A549 (cell line): ENCODE data around the gene OTOP2. TPM values are rescaled to one million over a fixed set of nuclear protein-coding genes. Genes with fewer than 3 reads are reported as not detected.
A peak's percentile ranks its signal among the peaks of the same experiment; 100 is the strongest.

Source experiments
- ATAC-seq, 2 experiments: fragments of 200-7000 bp in 1 of 2; fragments of >200 bp in 1 of 2; cut with Nextera tagmentation in 1 of 2; cut with Tn5 transposase in 1 of 2; 3 replicates each; pipeline versions ENCODE4 v1.8.0 to v1.9.1; 2018 to 2020; ENCODE audit warnings: mild to moderate bottlenecking in 1 of 2, moderate library complexity in 1 of 2
- CTCF ChIA-PET: fragments of 300-600 bp; sonication (Branson Sonifier 250); formaldehyde crosslinking; extraction: SDS; loops from one replicate; lab custom pipeline; 2021; ENCODE audit warnings: antibody characterized with exemption, inconsistent platforms; lab: Yijun Ruan, JAX
- POLR2A ChIA-PET: fragments of 350-600 bp; formaldehyde crosslinking; extraction: SDS; loops from one replicate; lab custom pipeline; 2021; ENCODE audit warnings: antibody characterized with exemption, inconsistent platforms; lab: Yijun Ruan, JAX
- DNase-seq, 2 experiments: peaks; one replicate each; pipeline versions ENCODE4 v3.0.0 to v3.0.0-alpha.2; 2011 to 2016; ENCODE audit warnings: low read depth in 1 of 2, low spot score in 1 of 2
- FAIRE-seq: peaks from 2 replicates; lab custom pipeline; 2011; peaks lifted over from hg19 to GRCh38; lab: Jason Lieb, UNC
- H3K27ac ChIP-seq, 2 experiments: fragments of >200 bp; sonication (Bioruptor Twin); formaldehyde crosslinking; 3 replicates each; pipeline ENCODE4 v1.5.1; 2016 to 2017
- H3K4me1 ChIP-seq: fragments of >200 bp; sonication (Bioruptor Twin); formaldehyde crosslinking; 3 replicates; pipeline ENCODE4 v1.6.1; 2016
- H3K4me2 ChIP-seq: fragments of >200 bp; sonication (Bioruptor Twin); formaldehyde crosslinking; 3 replicates; pipeline ENCODE4 v1.6.1; 2016
- H3K4me3 ChIP-seq: fragments of >200 bp; sonication (Bioruptor Twin); formaldehyde crosslinking; 3 replicates; pipeline ENCODE4 v1.5.1; 2016
- H3K9me3 ChIP-seq: fragments of >200 bp; sonication (Bioruptor Twin); formaldehyde crosslinking; 3 replicates; pipeline ENCODE4 v1.6.1; 2016
- CBX2 ChIP-seq: fragments of 200-600 bp; sonication (generic); IDR thresholded peaks from 2 replicates; pipeline ENCODE4 v1.6.1; 2016; ENCODE audit warnings: low read depth, mild to moderate bottlenecking, borderline replicate concordance
- EHF ChIP-seq: fragments of 250-450 bp; sonication (Bioruptor Pico); IDR thresholded peaks from 2 replicates; pipeline ENCODE4 v1.5.0; 2020; ENCODE audit warnings: mild to moderate bottlenecking
- EHMT2 ChIP-seq: fragments of 200-600 bp; sonication (generic); IDR thresholded peaks from 2 replicates; pipeline ENCODE4 v1.6.1; 2016; ENCODE audit warnings: antibody characterized with exemption, low read depth, mild to moderate bottlenecking, moderate library complexity
- FOXS1 ChIP-seq: fragments of 250-450 bp; sonication (Bioruptor Pico); IDR thresholded peaks from 2 replicates; pipeline ENCODE4 v1.5.0; 2020; ENCODE audit warnings: mild to moderate bottlenecking, moderate library complexity
- HDAC2 ChIP-seq: fragments of 200-600 bp; sonication (generic); IDR thresholded peaks from 2 replicates; pipeline ENCODE4 v1.6.1; 2016
- HEYL ChIP-seq: fragments of 250-450 bp; sonication (Bioruptor Pico); IDR thresholded peaks from 2 replicates; pipeline ENCODE4 v1.8.0; 2021; ENCODE audit warnings: mild to moderate bottlenecking, moderate library complexity
- HMGXB4 ChIP-seq: fragments of 250-450 bp; sonication (Bioruptor Pico); IDR thresholded peaks from 2 replicates; pipeline ENCODE4 v1.5.0; 2021; ENCODE audit warnings: mild to moderate bottlenecking, moderate library complexity, borderline replicate concordance
- HOXB5 ChIP-seq: fragments of 250-450 bp; sonication (Bioruptor Pico); IDR thresholded peaks from 2 replicates; pipeline ENCODE4 v1.5.0; 2020; ENCODE audit warnings: mild to moderate bottlenecking, moderate library complexity
- JUN ChIP-seq, 2 experiments: fragments of >200 bp; sonication (Bioruptor Twin); formaldehyde crosslinking; IDR thresholded peaks; 2 replicates in 1 of 2; 3 replicates in 1 of 2; pipeline ENCODE4 v1.6.1; 2016 to 2017
- KDM1A ChIP-seq: fragments of 200-600 bp; sonication (generic); IDR thresholded peaks from 2 replicates; pipeline ENCODE4 v1.6.1; 2016; ENCODE audit warnings: low read depth, mild to moderate bottlenecking
- MAZ ChIP-seq: fragments of 150-350 bp; IDR thresholded peaks from 2 replicates; pipeline ENCODE4 v1.6.1; 2014; ENCODE audit warnings: antibody characterized with exemption, low read depth, low read length, borderline replicate concordance
- MYC ChIP-seq: IDR thresholded peaks from 2 replicates; pipeline ENCODE4 v1.6.1; 2012; ENCODE audit warnings: mild to moderate bottlenecking, inconsistent platforms, low read length, improper control_type of control experiment, borderline replicate concordance
- NPAS2 ChIP-seq: fragments of 250-450 bp; sonication (Bioruptor Pico); IDR thresholded peaks from 2 replicates; pipeline ENCODE4 v1.8.0; 2022; ENCODE audit warnings: mild to moderate bottlenecking, moderate library complexity, borderline replicate concordance
- POLR2AphosphoS2 ChIP-seq: conservative IDR thresholded peaks from 2 replicates; pipeline ENCODE4 v1.6.1; 2012; ENCODE audit warnings: low read length, improper control_type of control experiment, inconsistent platforms
- RCOR1 ChIP-seq: fragments of 150-350 bp; IDR thresholded peaks from 2 replicates; pipeline ENCODE4 v1.6.1; 2014; ENCODE audit warnings: antibody characterized with exemption, low read length, low read depth
- REST ChIP-seq: fragments of 200-600 bp; sonication (generic); IDR thresholded peaks from 2 replicates; pipeline ENCODE4 v1.6.1; 2016; ENCODE audit warnings: antibody characterized with exemption, mild to moderate bottlenecking, moderate library complexity
- RFX5 ChIP-seq: fragments of 450-650 bp; IDR thresholded peaks from 2 replicates; pipeline ENCODE4 v1.7.1; 2014; ENCODE audit warnings: antibody characterized with exemption, mild to moderate bottlenecking, moderate library complexity
- SREBF2 ChIP-seq: fragments of 450-650 bp; IDR thresholded peaks from 2 replicates; pipeline ENCODE4 v1.6.1; 2014; ENCODE audit warnings: mild to moderate bottlenecking, moderate library complexity
- TFCP2L1 ChIP-seq: fragments of 250-450 bp; sonication (Bioruptor Pico); IDR thresholded peaks from 2 replicates; pipeline ENCODE4 v1.5.0; 2021; ENCODE audit warnings: mild to moderate bottlenecking
- TP53 ChIP-seq: fragments of 250-450 bp; sonication (Bioruptor Pico); IDR thresholded peaks from 2 replicates; pipeline ENCODE4 v1.5.0; 2021; ENCODE audit warnings: mild to moderate bottlenecking, moderate library complexity
- ZC3H11A ChIP-seq: fragments of 450-650 bp; IDR thresholded peaks from 2 replicates; pipeline ENCODE4 v1.6.1; 2014; ENCODE audit warnings: antibody characterized with exemption, mild to moderate bottlenecking
- ZFP36 ChIP-seq: fragments of 450-650 bp; IDR thresholded peaks from 2 replicates; pipeline ENCODE4 v1.6.1; 2014; ENCODE audit warnings: borderline replicate concordance; ENCODE audit not compliant: partially characterized antibody
- WGBS: methylation state at CpG from one replicate; pipeline ENCODE4 v1.1.6; 2017; ENCODE audit errors: missing lambda C conversion rate; 5-methylcytosine and 5-hydroxymethylcytosine counted together
- polyA plus RNA-seq, 4 experiments: library from polyadenylated mRNA; depleted of rRNA in 3 of 4; stranded (reverse); fragments of >200 nt; fragmentation: RNase III in 1 of 4; extraction: RNeasy Plus Mini Kit Qiagen cat#74134 plus additional on column Dnase treatment in 1 of 4; gene quantifications; 2 replicates in 3 of 4; 3 replicates in 1 of 4; pipeline ENCODE4 v1.2.3, GENCODE V29; 2011 to 2017
- TF ChIP-seq, protein P1 (sequence below): IDR thresholded peaks from 2 replicates; pipeline ENCODE4 v1.6.1; 2012
- TF ChIP-seq, protein P2 (sequence below): fragments of 150-350 bp; IDR thresholded peaks from 2 replicates; pipeline ENCODE4 v1.6.1; 2014; ENCODE audit warnings: low read depth, mild to moderate bottlenecking, low read length
- TF ChIP-seq, protein P3 (sequence below): fragments of >200 bp; sonication (Bioruptor Twin); formaldehyde crosslinking; IDR thresholded peaks from 3 replicates; pipeline ENCODE4 v1.6.1; 2016

Gene OTOP2
- polyA plus RNA-seq, 2 of the 4 experiments (the other 2 are of a cell fraction) = 0.06 TPM; not detected in 1

DNA sequence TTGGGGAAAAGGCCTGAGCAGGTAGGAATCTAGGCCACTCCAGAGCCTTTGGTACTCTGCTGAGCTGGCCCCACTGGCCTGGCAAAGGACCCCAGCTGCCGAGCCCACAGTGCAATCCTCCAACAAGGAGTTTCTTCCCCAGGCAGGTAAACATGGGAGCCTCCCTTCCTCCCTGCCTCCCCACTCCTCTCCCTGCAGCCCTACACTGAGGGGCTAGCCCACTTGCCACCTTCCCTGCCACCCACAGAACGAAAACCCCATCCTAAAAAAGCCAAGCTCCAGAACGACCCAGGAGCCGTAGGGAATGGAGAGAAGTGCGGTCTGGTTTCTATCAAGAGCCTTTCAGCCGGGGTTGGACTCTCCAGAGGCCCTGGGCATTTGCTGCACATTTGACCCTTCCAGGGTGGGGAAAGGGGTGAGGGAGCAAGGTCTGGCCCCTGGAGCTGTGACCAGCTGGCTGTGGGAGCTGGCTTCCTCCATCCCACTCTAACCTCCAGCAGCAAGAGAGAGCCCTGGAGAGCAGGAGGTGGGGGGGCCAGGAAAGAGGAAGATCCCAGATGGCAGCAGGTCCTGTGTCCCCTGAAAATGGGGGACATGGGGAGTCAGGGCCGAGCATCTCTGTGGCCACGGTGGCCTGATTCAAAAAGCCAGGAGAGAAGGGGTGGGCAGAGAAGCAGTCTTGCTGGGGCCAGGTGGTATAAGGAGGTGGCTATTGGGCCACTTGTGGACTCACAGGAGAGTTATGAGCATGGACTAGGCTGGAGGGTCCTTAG is 47.2 kb downstream of the OTOP2 start:
- Histone ChIP-seq H3K4me2 (peak overlapping the region; percentile 86), H3K4me3 (peak overlapping the region; percentile 71)
- WGBS = 88% methylated on average over 8 of the region's 8 CpGs

GRCh38 chr17:74971842-74972106 is 47.7 kb downstream of the OTOP2 start:
- ATAC-seq = peak; percentile 31 to 65; a peak in 5 of 6 replicates
- H3K27ac ChIP-seq = peak overlapping the region; percentile 77 to 84
- TF ChIP-seq, protein P1, sequence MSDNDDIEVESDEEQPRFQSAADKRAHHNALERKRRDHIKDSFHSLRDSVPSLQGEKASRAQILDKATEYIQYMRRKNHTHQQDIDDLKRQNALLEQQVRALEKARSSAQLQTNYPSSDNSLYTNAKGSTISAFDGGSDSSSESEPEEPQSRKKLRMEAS = no peak; the same call in 1 of the 2 replicates
- TF ChIP-seq EHF (no peak), TP53 (CRISPR knock-in tag) (no peak), MYC (no peak; the same call in 1 of the 2 replicates), HMGXB4 (CRISPR knock-in tag) (no peak), HOXB5 (CRISPR knock-in tag) (no peak), ZFP36 (no peak), NPAS2 (CRISPR knock-in tag) (no peak), HDAC2 (no peak), TFCP2L1 (CRISPR knock-in tag) (no peak), JUN (IDR thresholded peaks at IDR 0.05) (no peak)

More for the DNA sequence above, 47.2 kb downstream of the OTOP2 start:
- POLR2A ChIA-PET = interaction anchor here (0.5 to 4.1 kb wide), 8 partner anchors 12 to 318 kb away, joined by 3 to 31 read pairs (median 6); partner anchors contain the start of genes CDR2L, MRPL58, SLC16A5 and SLC25A19
- Histone ChIP-seq H3K4me1 (peaks cover 9% of the 10 kb centered on the region), H3K9me3 (no peaks in the 10 kb centered on the region), H3K27ac (peak overlapping the region; percentile 77 to 84)
- DNase-seq = no peak
- CTCF ChIA-PET = interaction anchor here (0.6 to 42.3 kb wide), 10 partner anchors 11 to 299 kb away, joined by 3 to 1448 read pairs (median 16); partner anchors contain the start of genes CDR2L, MIF4GD, MRPL58 and OTOP2
- FAIRE-seq = no peak
- ATAC-seq = no peak; a peak in 1 of 6 replicates
- no peak for TF ChIP-seq KDM1A
- TF ChIP-seq RFX5 = no peak
- no peak for TF ChIP-seq FOXS1
- no peak for TF ChIP-seq RCOR1
- TF ChIP-seq TFCP2L1 (CRISPR knock-in tag) = no peak
- TF ChIP-seq, protein P1 = no peak
- TF ChIP-seq, protein P2, sequence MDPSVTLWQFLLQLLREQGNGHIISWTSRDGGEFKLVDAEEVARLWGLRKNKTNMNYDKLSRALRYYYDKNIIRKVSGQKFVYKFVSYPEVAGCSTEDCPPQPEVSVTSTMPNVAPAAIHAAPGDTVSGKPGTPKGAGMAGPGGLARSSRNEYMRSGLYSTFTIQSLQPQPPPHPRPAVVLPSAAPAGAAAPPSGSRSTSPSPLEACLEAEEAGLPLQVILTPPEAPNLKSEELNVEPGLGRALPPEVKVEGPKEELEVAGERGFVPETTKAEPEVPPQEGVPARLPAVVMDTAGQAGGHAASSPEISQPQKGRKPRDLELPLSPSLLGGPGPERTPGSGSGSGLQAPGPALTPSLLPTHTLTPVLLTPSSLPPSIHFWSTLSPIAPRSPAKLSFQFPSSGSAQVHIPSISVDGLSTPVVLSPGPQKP = no peak
- TF ChIP-seq POLR2AphosphoS2 = no peak
- TF ChIP-seq ZC3H11A = no peak
- no peak for TF ChIP-seq CBX2
- TF ChIP-seq REST = no peak
- TF ChIP-seq SREBF2 = no peak
- TF ChIP-seq, protein P3, sequence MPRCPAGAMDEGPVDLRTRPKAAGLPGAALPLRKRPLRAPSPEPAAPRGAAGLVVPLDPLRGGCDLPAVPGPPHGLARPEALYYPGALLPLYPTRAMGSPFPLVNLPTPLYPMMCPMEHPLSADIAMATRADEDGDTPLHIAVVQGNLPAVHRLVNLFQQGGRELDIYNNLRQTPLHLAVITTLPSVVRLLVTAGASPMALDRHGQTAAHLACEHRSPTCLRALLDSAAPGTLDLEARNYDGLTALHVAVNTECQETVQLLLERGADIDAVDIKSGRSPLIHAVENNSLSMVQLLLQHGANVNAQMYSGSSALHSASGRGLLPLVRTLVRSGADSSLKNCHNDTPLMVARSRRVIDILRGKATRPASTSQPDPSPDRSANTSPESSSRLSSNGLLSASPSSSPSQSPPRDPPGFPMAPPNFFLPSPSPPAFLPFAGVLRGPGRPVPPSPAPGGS = no peak
- TF ChIP-seq HEYL = no peak
- no peak for TF ChIP-seq MAZ
- TF ChIP-seq EHF = no peak
- no peak for TF ChIP-seq EHMT2
- TF ChIP-seq, all 56 proteins: peak for 0

More at GRCh38 chr17:74971842-74972106, 47.7 kb downstream of the OTOP2 start:
- ChIA-PET CTCF (interaction anchor here (0.6 to 42.3 kb wide), 10 partner anchors 12 to 299 kb away, joined by 3 to 1448 read pairs (median 16); partner anchors contain the start of genes CDR2L, MIF4GD, MRPL58 and OTOP2), POLR2A (interaction anchor here (0.5 to 4.1 kb wide), 8 partner anchors 11 to 317 kb away, joined by 3 to 31 read pairs (median 6); partner anchors contain the start of genes CDR2L, MRPL58, SLC16A5 and SLC25A19)
- Histone ChIP-seq H3K4me2 (peak overlapping the region; percentile 86), H3K9me3 (no peaks in the 10 kb centered on the region), H3K4me3 (peak overlapping the region; percentile 71), H3K4me1 (peaks cover 9% of the 10 kb centered on the region)
- WGBS = 3% methylated on average over 7 of the region's 9 CpGs
- DNase-seq (no peak), FAIRE-seq (no peak)
